ENCODE results near the gene WDR72. TPM values are rescaled to one million over a fixed set of nuclear protein-coding genes. Genes with fewer than 3 reads are reported as not detected.

The WDR72 gene
- total and polyA plus RNA-seq, 2 experiments from 2014 or later, result 0.99 to 1.9 TPM

DNA sequence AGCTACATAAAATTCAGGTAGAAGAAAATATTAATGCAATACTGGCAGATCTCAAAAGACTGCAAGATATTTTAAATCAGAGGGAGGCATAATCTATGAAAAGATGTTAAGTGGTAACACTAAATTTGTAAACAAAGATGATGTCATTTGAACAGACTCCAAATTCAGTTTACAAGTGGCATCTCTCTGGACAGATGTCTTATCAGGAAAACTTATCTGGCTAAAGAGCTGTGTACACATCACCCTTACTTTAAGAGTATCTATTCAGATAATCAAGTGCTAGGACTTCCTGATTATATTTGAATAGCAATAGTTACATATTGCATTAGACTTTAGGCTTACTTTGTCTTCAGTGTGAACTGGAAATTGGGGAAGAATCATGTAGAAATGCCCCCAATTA is 231.5 kb downstream of the WDR72 start (continued):
- TF ChIP-seq, protein P1, sequence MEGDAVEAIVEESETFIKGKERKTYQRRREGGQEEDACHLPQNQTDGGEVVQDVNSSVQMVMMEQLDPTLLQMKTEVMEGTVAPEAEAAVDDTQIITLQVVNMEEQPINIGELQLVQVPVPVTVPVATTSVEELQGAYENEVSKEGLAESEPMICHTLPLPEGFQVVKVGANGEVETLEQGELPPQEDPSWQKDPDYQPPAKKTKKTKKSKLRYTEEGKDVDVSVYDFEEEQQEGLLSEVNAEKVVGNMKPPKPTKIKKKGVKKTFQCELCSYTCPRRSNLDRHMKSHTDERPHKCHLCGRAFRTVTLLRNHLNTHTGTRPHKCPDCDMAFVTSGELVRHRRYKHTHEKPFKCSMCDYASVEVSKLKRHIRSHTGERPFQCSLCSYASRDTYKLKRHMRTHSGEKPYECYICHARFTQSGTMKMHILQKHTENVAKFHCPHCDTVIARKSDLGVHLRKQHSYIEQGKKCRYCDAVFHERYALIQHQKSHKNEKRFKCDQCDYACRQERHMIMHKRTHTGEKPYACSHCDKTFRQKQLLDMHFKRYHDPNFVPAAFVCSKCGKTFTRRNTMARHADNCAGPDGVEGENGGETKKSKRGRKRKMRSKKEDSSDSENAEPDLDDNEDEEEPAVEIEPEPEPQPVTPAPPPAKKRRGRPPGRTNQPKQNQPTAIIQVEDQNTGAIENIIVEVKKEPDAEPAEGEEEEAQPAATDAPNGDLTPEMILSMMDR (conservative IDR thresholded peaks at IDR 0.05; ENCODE audit: low read depth in 2 of 2), result no peak

DNA sequence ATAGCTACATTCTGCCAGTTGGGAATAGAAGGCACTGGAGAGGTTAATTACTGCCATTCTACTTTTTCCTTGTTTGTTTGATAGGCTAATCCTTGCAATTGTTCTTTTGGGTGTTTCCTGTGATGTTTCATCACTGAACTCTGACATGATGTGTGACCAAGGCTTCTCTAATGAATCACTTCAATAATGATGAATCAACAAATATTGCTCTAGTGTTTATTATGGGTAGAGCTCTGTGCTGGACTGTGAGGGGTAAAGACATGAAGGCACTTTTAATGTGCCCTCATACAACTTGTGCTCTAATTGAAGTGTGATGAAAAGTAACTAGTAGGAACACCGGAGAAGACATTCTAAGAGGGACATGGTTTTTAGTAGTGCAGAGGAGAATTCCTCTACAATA is 233.6 kb downstream of the WDR72 start:
- ATAC-seq, result no peak
- TF ChIP-seq, protein P2, sequence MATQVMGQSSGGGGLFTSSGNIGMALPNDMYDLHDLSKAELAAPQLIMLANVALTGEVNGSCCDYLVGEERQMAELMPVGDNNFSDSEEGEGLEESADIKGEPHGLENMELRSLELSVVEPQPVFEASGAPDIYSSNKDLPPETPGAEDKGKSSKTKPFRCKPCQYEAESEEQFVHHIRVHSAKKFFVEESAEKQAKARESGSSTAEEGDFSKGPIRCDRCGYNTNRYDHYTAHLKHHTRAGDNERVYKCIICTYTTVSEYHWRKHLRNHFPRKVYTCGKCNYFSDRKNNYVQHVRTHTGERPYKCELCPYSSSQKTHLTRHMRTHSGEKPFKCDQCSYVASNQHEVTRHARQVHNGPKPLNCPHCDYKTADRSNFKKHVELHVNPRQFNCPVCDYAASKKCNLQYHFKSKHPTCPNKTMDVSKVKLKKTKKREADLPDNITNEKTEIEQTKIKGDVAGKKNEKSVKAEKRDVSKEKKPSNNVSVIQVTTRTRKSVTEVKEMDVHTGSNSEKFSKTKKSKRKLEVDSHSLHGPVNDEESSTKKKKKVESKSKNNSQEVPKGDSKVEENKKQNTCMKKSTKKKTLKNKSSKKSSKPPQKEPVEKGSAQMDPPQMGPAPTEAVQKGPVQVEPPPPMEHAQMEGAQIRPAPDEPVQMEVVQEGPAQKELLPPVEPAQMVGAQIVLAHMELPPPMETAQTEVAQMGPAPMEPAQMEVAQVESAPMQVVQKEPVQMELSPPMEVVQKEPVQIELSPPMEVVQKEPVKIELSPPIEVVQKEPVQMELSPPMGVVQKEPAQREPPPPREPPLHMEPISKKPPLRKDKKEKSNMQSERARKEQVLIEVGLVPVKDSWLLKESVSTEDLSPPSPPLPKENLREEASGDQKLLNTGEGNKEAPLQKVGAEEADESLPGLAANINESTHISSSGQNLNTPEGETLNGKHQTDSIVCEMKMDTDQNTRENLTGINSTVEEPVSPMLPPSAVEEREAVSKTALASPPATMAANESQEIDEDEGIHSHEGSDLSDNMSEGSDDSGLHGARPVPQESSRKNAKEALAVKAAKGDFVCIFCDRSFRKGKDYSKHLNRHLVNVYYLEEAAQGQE (IDR thresholded peaks at IDR 0.05; ENCODE audit: unreplicated experiment), result no peak
- TF ChIP-seq, protein P1 (conservative IDR thresholded peaks at IDR 0.05; ENCODE audit: low read depth in 2 of 2), result no peak
- TF ChIP-seq, protein P3, sequence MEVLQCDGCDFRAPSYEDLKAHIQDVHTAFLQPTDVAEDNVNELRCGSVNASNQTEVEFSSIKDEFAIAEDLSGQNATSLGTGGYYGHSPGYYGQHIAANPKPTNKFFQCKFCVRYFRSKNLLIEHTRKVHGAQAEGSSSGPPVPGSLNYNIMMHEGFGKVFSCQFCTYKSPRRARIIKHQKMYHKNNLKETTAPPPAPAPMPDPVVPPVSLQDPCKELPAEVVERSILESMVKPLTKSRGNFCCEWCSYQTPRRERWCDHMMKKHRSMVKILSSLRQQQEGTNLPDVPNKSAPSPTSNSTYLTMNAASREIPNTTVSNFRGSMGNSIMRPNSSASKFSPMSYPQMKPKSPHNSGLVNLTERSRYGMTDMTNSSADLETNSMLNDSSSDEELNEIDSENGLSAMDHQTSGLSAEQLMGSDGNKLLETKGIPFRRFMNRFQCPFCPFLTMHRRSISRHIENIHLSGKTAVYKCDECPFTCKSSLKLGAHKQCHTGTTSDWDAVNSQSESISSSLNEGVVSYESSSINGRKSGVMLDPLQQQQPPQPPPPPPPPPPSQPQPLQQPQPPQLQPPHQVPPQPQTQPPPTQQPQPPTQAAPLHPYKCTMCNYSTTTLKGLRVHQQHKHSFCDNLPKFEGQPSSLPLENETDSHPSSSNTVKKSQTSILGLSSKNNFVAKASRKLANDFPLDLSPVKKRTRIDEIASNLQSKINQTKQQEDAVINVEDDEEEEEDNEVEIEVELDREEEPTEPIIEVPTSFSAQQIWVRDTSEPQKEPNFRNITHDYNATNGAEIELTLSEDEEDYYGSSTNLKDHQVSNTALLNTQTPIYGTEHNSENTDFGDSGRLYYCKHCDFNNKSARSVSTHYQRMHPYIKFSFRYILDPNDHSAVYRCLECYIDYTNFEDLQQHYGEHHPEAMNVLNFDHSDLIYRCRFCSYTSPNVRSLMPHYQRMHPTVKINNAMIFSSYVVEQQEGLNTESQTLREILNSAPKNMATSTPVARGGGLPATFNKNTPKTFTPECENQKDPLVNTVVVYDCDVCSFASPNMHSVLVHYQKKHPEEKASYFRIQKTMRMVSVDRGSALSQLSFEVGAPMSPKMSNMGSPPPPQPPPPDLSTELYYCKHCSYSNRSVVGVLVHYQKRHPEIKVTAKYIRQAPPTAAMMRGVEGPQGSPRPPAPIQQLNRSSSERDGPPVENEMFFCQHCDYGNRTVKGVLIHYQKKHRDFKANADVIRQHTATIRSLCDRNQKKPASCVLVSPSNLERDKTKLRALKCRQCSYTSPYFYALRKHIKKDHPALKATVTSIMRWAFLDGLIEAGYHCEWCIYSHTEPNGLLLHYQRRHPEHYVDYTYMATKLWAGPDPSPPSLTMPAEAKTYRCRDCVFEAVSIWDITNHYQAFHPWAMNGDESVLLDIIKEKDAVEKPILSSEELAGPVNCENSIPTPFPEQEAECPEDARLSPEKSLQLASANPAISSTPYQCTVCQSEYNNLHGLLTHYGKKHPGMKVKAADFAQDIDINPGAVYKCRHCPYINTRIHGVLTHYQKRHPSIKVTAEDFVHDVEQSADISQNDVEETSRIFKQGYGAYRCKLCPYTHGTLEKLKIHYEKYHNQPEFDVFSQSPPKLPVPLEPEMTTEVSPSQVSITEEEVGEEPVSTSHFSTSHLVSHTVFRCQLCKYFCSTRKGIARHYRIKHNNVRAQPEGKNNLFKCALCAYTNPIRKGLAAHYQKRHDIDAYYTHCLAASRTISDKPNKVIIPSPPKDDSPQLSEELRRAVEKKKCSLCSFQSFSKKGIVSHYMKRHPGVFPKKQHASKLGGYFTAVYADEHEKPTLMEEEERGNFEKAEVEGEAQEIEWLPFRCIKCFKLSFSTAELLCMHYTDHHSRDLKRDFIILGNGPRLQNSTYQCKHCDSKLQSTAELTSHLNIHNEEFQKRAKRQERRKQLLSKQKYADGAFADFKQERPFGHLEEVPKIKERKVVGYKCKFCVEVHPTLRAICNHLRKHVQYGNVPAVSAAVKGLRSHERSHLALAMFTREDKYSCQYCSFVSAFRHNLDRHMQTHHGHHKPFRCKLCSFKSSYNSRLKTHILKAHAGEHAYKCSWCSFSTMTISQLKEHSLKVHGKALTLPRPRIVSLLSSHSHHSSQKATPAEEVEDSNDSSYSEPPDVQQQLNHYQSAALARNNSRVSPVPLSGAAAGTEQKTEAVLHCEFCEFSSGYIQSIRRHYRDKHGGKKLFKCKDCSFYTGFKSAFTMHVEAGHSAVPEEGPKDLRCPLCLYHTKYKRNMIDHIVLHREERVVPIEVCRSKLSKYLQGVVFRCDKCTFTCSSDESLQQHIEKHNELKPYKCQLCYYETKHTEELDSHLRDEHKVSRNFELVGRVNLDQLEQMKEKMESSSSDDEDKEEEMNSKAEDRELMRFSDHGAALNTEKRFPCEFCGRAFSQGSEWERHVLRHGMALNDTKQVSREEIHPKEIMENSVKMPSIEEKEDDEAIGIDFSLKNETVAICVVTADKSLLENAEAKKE (CRISPR knock-in tag; IDR thresholded peaks at IDR 0.05), result no peak
- no peak for TF ChIP-seq EZH2 (IDR thresholded peaks at IDR 0.05; ENCODE audit: low read depth, unreplicated experiment)
- TF ChIP-seq NANOG (IDR thresholded peaks at IDR 0.05; ENCODE audit: borderline replicate concordance), result no peak
- no peak for TF ChIP-seq ZNF114 (CRISPR knock-in tag; IDR thresholded peaks at IDR 0.05)
- no peak for TF ChIP-seq CREB1 (CRISPR knock-in tag; IDR thresholded peaks at IDR 0.05; ENCODE audit: low read depth)
- no peak for TF ChIP-seq STAT1 (IDR thresholded peaks at IDR 0.05; ENCODE audit: unreplicated experiment)
- TF ChIP-seq, protein P4, sequence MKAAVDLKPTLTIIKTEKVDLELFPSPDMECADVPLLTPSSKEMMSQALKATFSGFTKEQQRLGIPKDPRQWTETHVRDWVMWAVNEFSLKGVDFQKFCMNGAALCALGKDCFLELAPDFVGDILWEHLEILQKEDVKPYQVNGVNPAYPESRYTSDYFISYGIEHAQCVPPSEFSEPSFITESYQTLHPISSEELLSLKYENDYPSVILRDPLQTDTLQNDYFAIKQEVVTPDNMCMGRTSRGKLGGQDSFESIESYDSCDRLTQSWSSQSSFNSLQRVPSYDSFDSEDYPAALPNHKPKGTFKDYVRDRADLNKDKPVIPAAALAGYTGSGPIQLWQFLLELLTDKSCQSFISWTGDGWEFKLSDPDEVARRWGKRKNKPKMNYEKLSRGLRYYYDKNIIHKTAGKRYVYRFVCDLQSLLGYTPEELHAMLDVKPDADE (IDR thresholded peaks at IDR 0.05), result no peak
- TF ChIP-seq EZH2phosphoT487 (IDR thresholded peaks at IDR 0.05; ENCODE audit: unreplicated experiment), result no peak

More for the DNA sequence above, 233.6 kb downstream of the WDR72 start:
- Histone ChIP-seq H3K4me2 (no peak overlapping the region), H2AFZ (no peak overlapping the region), H3K27ac (ENCODE audit: low read depth) (no peak overlapping the region), H3K4me3 (no peak overlapping the region), H4K20me1 (replicated peaks; ENCODE audit: insufficient read depth) (no peaks in the 10 kb centered on the region), H3K27me3 (ENCODE audit: insufficient read depth) (no peaks in the 10 kb centered on the region), H3K9me2 (ENCODE audit: insufficient read depth) (no peaks in the 10 kb centered on the region), H3F3A (replicated peaks; ENCODE audit: low read depth) (no peaks in the 10 kb centered on the region), H3K79me2 (replicated peaks; ENCODE audit: insufficient read depth) (no peaks in the 10 kb centered on the region), H3K4me1 (ENCODE audit: insufficient read depth) (no peaks in the 10 kb centered on the region), H3K36me3 (ENCODE audit: insufficient read depth) (no peaks in the 10 kb centered on the region)
- Mint-ChIP-seq H3K9me3 (no peaks in the 10 kb centered on the region), H3K36me3 (ENCODE audit: low read depth) (no peaks in the 10 kb centered on the region), H3K4me3 (no peak overlapping the region), H3K27me3 (ENCODE audit: insufficient read depth, low read depth, poor library complexity) (no peaks in the 10 kb centered on the region), H3K4me1 (no peaks in the 10 kb centered on the region), H3K27ac (no peak overlapping the region)
- no peak for DNase-seq (ENCODE audit: low spot score)

Data from GM23338 (cell line).